ENCODE measurements around the gene UNC5CL.

DNA sequence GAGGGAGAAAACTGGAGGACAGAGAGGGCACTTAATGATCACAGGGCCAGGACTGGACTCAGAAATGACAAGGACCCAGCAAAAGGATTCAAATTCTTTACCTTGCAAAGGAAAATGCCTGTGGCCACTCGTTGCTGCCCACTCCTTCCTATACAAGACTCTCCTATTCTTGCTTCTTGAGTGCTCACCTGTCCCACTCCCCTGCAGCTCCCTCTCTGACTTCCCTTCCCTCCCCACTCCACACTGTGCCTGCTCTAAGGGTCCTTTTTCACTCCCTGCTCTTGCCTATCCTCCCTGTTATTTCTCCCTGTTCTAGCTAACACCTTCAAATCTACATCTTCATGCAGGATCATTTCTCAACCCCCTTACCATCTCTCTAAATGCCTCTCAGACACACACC, 56.1 kb downstream of the UNC5CL start:
- no peak for TF ChIP-seq NFIC (IDR thresholded peaks at IDR 0.05)
- TF ChIP-seq, protein P1, sequence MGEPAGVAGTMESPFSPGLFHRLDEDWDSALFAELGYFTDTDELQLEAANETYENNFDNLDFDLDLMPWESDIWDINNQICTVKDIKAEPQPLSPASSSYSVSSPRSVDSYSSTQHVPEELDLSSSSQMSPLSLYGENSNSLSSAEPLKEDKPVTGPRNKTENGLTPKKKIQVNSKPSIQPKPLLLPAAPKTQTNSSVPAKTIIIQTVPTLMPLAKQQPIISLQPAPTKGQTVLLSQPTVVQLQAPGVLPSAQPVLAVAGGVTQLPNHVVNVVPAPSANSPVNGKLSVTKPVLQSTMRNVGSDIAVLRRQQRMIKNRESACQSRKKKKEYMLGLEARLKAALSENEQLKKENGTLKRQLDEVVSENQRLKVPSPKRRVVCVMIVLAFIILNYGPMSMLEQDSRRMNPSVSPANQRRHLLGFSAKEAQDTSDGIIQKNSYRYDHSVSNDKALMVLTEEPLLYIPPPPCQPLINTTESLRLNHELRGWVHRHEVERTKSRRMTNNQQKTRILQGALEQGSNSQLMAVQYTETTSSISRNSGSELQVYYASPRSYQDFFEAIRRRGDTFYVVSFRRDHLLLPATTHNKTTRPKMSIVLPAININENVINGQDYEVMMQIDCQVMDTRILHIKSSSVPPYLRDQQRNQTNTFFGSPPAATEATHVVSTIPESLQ (CRISPR knock-in tag; IDR thresholded peaks at IDR 0.05): no peak
- TF ChIP-seq MIER1 (IDR thresholded peaks at IDR 0.05; ENCODE audit: low read depth): no peak
- TF ChIP-seq NR2C2 (CRISPR knock-in tag; IDR thresholded peaks at IDR 0.05): no peak
- TF ChIP-seq NR2C2 (tag; IDR thresholded peaks at IDR 0.05): no peak
- no peak for TF ChIP-seq POLR2A (conservative IDR thresholded peaks at IDR 0.05)
- TF ChIP-seq, protein P2, sequence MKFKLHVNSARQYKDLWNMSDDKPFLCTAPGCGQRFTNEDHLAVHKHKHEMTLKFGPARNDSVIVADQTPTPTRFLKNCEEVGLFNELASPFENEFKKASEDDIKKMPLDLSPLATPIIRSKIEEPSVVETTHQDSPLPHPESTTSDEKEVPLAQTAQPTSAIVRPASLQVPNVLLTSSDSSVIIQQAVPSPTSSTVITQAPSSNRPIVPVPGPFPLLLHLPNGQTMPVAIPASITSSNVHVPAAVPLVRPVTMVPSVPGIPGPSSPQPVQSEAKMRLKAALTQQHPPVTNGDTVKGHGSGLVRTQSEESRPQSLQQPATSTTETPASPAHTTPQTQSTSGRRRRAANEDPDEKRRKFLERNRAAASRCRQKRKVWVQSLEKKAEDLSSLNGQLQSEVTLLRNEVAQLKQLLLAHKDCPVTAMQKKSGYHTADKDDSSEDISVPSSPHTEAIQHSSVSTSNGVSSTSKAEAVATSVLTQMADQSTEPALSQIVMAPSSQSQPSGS (CRISPR knock-in tag; IDR thresholded peaks at IDR 0.05): no peak
- TF ChIP-seq, protein P3, sequence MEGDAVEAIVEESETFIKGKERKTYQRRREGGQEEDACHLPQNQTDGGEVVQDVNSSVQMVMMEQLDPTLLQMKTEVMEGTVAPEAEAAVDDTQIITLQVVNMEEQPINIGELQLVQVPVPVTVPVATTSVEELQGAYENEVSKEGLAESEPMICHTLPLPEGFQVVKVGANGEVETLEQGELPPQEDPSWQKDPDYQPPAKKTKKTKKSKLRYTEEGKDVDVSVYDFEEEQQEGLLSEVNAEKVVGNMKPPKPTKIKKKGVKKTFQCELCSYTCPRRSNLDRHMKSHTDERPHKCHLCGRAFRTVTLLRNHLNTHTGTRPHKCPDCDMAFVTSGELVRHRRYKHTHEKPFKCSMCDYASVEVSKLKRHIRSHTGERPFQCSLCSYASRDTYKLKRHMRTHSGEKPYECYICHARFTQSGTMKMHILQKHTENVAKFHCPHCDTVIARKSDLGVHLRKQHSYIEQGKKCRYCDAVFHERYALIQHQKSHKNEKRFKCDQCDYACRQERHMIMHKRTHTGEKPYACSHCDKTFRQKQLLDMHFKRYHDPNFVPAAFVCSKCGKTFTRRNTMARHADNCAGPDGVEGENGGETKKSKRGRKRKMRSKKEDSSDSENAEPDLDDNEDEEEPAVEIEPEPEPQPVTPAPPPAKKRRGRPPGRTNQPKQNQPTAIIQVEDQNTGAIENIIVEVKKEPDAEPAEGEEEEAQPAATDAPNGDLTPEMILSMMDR (IDR thresholded peaks at IDR 0.05 in 2 of 3, conservative IDR thresholded peaks at IDR 0.05 in 1 of 3; ENCODE audit: insufficient read depth in 2 of 3, low read depth in 1 of 3, low read length in 3 of 3): no peak
- no peak for TF ChIP-seq PCBP1 (IDR thresholded peaks at IDR 0.05; ENCODE audit: low read depth, low read length, poor library complexity, severe bottlenecking)
- TF ChIP-seq POLR2AphosphoS5 (IDR thresholded peaks at IDR 0.05; ENCODE audit: control insufficient read depth, insufficient read depth, low read depth, low read length): no peak
- no peak for TF ChIP-seq ZNF3 (CRISPR knock-in tag; IDR thresholded peaks at IDR 0.05)
- no peak for TF ChIP-seq ZBTB7A (IDR thresholded peaks at IDR 0.05; ENCODE audit: borderline replicate concordance, control insufficient read depth, low read depth, low read length)
- no peak for TF ChIP-seq ZNF165 (CRISPR knock-in tag; IDR thresholded peaks at IDR 0.05; ENCODE audit: borderline replicate concordance)

Measured in K562 (cell line).